Left ventricle myocardium superior (tissue), 1 donor: Measurements from ENCODE around the gene SPRR2G. TPM values are rescaled to one million over a fixed set of nuclear protein-coding genes. Genes with fewer than 3 reads are reported as not detected.
"Not testable (repeated sequence)": the region's sequence is repeated elsewhere in the genome, so short reads cannot be mapped to it uniquely, and the experiment has no call there.

Source experiments
- ATAC-seq: fragments of 200-7000 bp; cut with Tn5 transposase; one replicate; pipeline ENCODE4 v1.9.1; 2020; ENCODE audit warnings: mild to moderate bottlenecking, moderate library complexity
- DNase-seq: peaks from one replicate; pipeline ENCODE4 v3.0.0-alpha.2; 2020
- intact Hi-C: fragments of 100-400 bp; cut with micrococcal nuclease; formaldehyde crosslinking; loops from one replicate; pipeline ENCODE4 v1.11.0; 2022
- total RNA-seq: library from RNA; stranded (reverse); fragmentation: NEBNext Ultra II Directional; extraction: Animal tissue kit (Norgen Biotek cat#: 25700); gene quantifications from one replicate; pipeline ENCODE4 v1.2.1, GENCODE V29; 2021
- donor health status: DM: no; HTN: yes; CAD: no; lungs with severe emphysema.

SPRR2G gene
- total RNA-seq, 1 donor from 2014 or later = not detected

DNA sequence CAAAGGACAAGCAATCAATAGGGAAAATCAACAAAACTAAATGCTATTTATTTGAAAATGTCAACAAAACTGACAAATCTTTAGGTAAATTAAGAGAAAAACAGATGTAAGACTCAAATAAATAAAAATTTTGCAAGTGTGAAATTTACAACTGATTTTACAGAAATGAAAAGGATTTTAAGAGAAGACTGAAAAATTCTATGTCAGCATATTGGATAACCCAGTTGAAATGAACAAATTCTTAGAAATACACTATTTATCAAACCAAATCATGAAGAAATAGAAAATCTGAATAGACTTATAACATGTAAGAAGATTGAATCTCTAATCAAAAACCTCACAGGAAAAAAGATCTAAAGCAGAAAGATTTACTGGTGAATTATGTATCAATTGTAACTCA is 29.7 kb downstream of the SPRR2G start:
- no peak for DNase-seq
- intact Hi-C loops = no loop called here
- ATAC-seq = no peak

DNA sequence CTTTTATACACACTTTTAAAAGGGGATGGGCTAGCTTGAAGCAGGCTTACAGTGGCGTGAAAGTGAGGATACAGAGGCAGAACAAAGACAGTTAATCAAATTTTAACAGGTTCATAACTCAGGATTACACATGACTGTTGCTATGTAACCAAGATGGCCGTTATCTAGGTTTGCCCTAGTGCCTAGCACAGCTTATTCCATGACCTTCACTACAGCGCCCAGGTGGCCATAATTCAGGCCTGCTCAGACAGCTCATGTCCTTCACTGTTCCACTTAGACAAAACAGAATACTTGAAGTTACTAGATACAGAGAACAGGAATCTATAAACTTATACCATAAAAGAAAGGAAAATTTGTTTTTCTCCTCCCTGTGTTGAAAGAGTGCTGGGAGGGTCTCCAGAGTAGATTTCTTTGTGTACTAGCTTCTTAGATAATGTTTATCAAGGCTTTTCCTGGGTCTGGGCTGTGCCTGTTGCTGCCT is 31.2 kb downstream of the SPRR2G start:
- DNase-seq = no peak
- intact Hi-C loops = no loop called here
- ATAC-seq = no peak

DNA sequence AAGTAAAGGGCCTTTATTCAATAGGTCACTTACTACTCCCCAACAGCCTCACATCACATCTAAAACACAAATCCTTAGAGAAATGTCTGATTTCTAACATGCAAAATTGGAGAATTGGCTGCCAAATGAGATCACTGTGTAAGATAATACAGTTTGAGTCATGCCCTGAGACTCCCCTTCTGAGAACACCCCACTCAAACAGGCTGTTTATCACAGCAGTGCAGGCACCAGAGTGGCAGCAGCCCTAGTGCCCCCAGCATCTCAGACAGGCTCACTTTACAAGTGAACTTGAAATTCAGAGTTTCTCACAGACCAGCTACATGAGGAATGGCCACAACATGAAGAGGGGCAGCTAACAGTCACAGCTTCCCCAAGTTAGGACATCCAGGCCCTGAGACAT is 35.4 kb downstream of the SPRR2G start:
- DNase-seq, intact Hi-C loops, ATAC-seq: not testable (repeated sequence)

DNA sequence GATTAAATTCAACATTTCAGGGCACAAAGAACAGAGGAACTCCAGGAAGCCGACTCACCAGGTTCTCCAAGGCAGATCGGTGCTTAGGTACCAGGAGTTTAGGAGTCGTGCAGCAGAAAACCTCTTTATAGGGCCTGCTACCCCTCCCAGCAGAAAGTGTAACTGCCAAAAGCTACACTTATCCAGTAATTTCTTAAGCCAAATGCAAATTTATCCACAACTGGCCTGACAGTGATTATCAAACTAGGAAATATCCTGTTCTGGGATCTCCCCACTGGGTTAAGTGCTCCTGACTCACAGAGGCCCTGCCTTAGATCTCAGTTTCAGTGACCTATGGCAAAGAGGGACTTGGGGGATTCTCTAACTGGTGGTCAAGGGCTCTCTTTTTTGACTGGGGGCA is 37.3 kb downstream of the SPRR2G start, which contains the start of gene SPRR2F:
Gene SPRR2F, minus strand, starts transcription at position 101 of the 400 bp plus-strand sequence. CDS start 783 bp downstream, outside the sequence.
- no peak for ATAC-seq
- DNase-seq = no peak
- intact Hi-C loops = no loop called here

DNA sequence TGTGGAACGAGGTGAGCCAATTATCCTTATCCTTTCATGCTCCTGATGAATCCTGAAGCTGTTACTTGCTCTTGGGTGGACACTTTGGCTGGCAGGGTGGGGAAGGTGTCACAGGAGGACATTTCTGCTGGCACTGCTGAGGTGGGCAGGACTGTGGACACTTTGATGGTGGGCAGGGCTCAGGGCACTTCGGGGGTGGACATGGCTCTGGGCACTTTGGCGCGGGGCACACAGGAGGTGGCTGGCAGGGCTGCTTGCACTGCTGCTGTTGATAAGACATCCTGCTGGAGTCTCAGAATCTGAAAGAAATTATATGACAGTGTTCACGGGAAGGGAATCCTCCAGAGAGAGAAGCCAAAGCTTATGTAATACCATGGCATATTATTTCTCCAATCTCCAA is 38.2 kb downstream of the SPRR2G start:
- DNase-seq, intact Hi-C loops, ATAC-seq: not testable (repeated sequence)

DNA sequence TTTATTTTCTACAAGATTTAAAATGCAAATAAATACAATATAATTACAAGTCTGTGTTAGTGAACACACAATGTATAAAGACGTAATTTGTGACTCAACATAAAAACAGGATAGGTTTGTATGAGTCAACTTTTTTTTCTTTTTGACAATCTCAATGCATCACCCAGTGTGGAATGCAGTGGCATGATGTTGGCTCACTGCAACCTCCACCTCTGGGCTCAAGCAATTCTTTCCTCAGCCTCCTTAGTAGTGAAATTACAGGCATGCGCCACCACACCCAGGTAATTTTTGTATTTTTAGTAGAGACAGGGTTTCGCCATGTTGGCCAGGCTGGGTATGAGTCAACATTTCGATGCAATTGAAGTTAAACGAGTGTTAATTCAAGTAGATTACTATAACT is 50.4 kb downstream of the SPRR2G start:
- ATAC-seq (no peak), DNase-seq (no peak)
- intact Hi-C loops = no loop called here

Other genes starting within 250 kb of the SPRR2G start
- gene IVL, start 242.3 kb downstream of the SPRR2G start, total RNA-seq = not detected
- not detected for gene SPRR5, start 203.7 kb downstream of the SPRR2G start, total RNA-seq
- not detected for gene SPRR4, start 180.2 kb downstream of the SPRR2G start, total RNA-seq
- gene SPRR1A, start 166.8 kb downstream of the SPRR2G start, total RNA-seq = not detected
- gene SPRR3, start 149.1 kb downstream of the SPRR2G start, total RNA-seq = not detected
- not detected for gene SPRR1B, start 119.7 kb downstream of the SPRR2G start, total RNA-seq
- gene SPRR2D, start 109.8 kb downstream of the SPRR2G start, total RNA-seq = not detected
- not detected for gene SPRR2A, start 93.4 kb downstream of the SPRR2G start, total RNA-seq
- gene SPRR2B, start 79.3 kb downstream of the SPRR2G start, total RNA-seq = not detected
- not detected for gene SPRR2E, start 56.4 kb downstream of the SPRR2G start, total RNA-seq
- not detected for gene SPRR2F, start 37.4 kb downstream of the SPRR2G start, total RNA-seq
- gene LELP1, start 52.5 kb upstream of the SPRR2G start, total RNA-seq = not detected
- gene PRR9, start 66.7 kb upstream of the SPRR2G start, total RNA-seq = not detected
- not detected for gene LORICRIN, start 108.8 kb upstream of the SPRR2G start, total RNA-seq
- not detected for gene PGLYRP3, start 162.1 kb upstream of the SPRR2G start, total RNA-seq
- gene PGLYRP4, start 198.0 kb upstream of the SPRR2G start, total RNA-seq = not detected
- gene S100A9, start 207.0 kb upstream of the SPRR2G start, total RNA-seq = 87.0 TPM
- gene S100A12, start 224.7 kb upstream of the SPRR2G start, total RNA-seq = 3.5 TPM
- 40.7 TPM for gene S100A8, start 240.2 kb upstream of the SPRR2G start, total RNA-seq